Rectal smooth muscle tissue (tissue), 1 donor: ENCODE results near the gene TRABD2B.

Experiments used
- H3K27ac ChIP-seq: one replicate; pipeline ENCODE4 v1.7.0; 2013; ENCODE audit warnings: low read depth, low read length, inconsistent platforms
- H3K27me3 ChIP-seq: one replicate; pipeline ENCODE4 v1.7.0; 2013; ENCODE audit warnings: low read length; ENCODE audit not compliant: control insufficient read depth, insufficient read depth
- H3K36me3 ChIP-seq: one replicate; pipeline ENCODE4 v1.7.0; 2013; ENCODE audit warnings: low read length; ENCODE audit not compliant: control insufficient read depth, insufficient read depth
- H3K4me1 ChIP-seq: one replicate; pipeline ENCODE4 v1.7.0; 2013; ENCODE audit warnings: low read length; ENCODE audit not compliant: control insufficient read depth, insufficient read depth
- H3K4me3 ChIP-seq: one replicate; pipeline ENCODE4 v1.7.0; 2013; ENCODE audit warnings: low read length
- H3K9ac ChIP-seq: one replicate; pipeline ENCODE4 v1.7.0; 2013; ENCODE audit warnings: low read length

TRABD2B gene

GRCh38 chr1:47837866-47838561 is 159.2 kb downstream of the TRABD2B start:
- Histone ChIP-seq H3K36me3 (no peaks in the 10 kb centered on the region), H3K27ac (peak overlapping the region; percentile 15), H3K9ac (no peak overlapping the region), H3K4me1 (no peaks in the 10 kb centered on the region), H3K4me3 (no peak overlapping the region), H3K27me3 (no peaks in the 10 kb centered on the region)

- H3K27ac ChIP-seq, result peak overlapping the region; percentile 46
Observed at GRCh38 chr1:47837056-47837830, 159.9 kb downstream of the TRABD2B start.

GRCh38 chr1:47835409-47835808 is 161.8 kb downstream of the TRABD2B start:
- Histone ChIP-seq H3K36me3 (no peaks in the 10 kb centered on the region), H3K27me3 (no peaks in the 10 kb centered on the region), H3K27ac (no peak overlapping the region), H3K4me1 (no peaks in the 10 kb centered on the region), H3K9ac (no peak overlapping the region), H3K4me3 (no peak overlapping the region)

More at GRCh38 chr1:47837056-47837830, 159.9 kb downstream of the TRABD2B start:
- Histone ChIP-seq H3K4me1 (no peaks in the 10 kb centered on the region), H3K4me3 (no peak overlapping the region), H3K27me3 (no peaks in the 10 kb centered on the region), H3K9ac (no peak overlapping the region), H3K36me3 (no peaks in the 10 kb centered on the region)

GRCh38 chr1:47834326-47834725 is 162.9 kb downstream of the TRABD2B start:
- no peaks in the 10 kb centered on the region for H3K4me1 ChIP-seq
- H3K27me3 ChIP-seq, result no peaks in the 10 kb centered on the region
- H3K9ac ChIP-seq, result no peak overlapping the region
- no peaks in the 10 kb centered on the region for H3K36me3 ChIP-seq
- H3K27ac ChIP-seq, result no peak overlapping the region
- no peak overlapping the region for H3K4me3 ChIP-seq

GRCh38 chr1:47830641-47831333 is 166.4 kb downstream of the TRABD2B start:
- H3K27ac ChIP-seq, result no peak overlapping the region

GRCh38 chr1:47830021-47830420 is 167.2 kb downstream of the TRABD2B start:
- no peak overlapping the region for H3K9ac ChIP-seq
- no peaks in the 10 kb centered on the region for H3K36me3 ChIP-seq
- no peaks in the 10 kb centered on the region for H3K27me3 ChIP-seq
- no peak overlapping the region for H3K27ac ChIP-seq
- no peaks in the 10 kb centered on the region for H3K4me1 ChIP-seq
- no peak overlapping the region for H3K4me3 ChIP-seq

More at GRCh38 chr1:47830641-47831333, 166.4 kb downstream of the TRABD2B start:
- no peaks in the 10 kb centered on the region for H3K36me3 ChIP-seq
- no peaks in the 10 kb centered on the region for H3K27me3 ChIP-seq
- H3K4me3 ChIP-seq, result no peak overlapping the region
- no peak overlapping the region for H3K9ac ChIP-seq
- no peaks in the 10 kb centered on the region for H3K4me1 ChIP-seq

GRCh38 chr1:47828978-47829377 is 168.2 kb downstream of the TRABD2B start:
- Histone ChIP-seq H3K9ac (no peak overlapping the region), H3K36me3 (no peaks in the 10 kb centered on the region), H3K4me1 (no peaks in the 10 kb centered on the region), H3K27ac (no peak overlapping the region), H3K4me3 (no peak overlapping the region), H3K27me3 (no peaks in the 10 kb centered on the region)

GRCh38 chr1:47827109-47827508 is 170.1 kb downstream of the TRABD2B start:
- Histone ChIP-seq H3K27me3 (no peaks in the 10 kb centered on the region), H3K27ac (no peak overlapping the region), H3K4me3 (no peak overlapping the region), H3K9ac (no peak overlapping the region), H3K36me3 (no peaks in the 10 kb centered on the region), H3K4me1 (no peaks in the 10 kb centered on the region)

GRCh38 chr1:47824716-47825115 is 172.5 kb downstream of the TRABD2B start:
- no peak overlapping the region for H3K4me3 ChIP-seq
- H3K9ac ChIP-seq, result no peak overlapping the region
- H3K4me1 ChIP-seq, result no peaks in the 10 kb centered on the region
- no peaks in the 10 kb centered on the region for H3K36me3 ChIP-seq
- no peak overlapping the region for H3K27ac ChIP-seq
- H3K27me3 ChIP-seq, result no peaks in the 10 kb centered on the region

- Histone ChIP-seq H3K27ac (no peak overlapping the region), H3K4me1 (no peaks in the 10 kb centered on the region), H3K36me3 (no peaks in the 10 kb centered on the region), H3K4me3 (no peak overlapping the region), H3K27me3 (no peaks in the 10 kb centered on the region), H3K9ac (no peak overlapping the region)
Observed at GRCh38 chr1:47824297-47824696, 172.9 kb downstream of the TRABD2B start.

GRCh38 chr1:47823040-47823808 is 174.0 kb downstream of the TRABD2B start:
- Histone ChIP-seq H3K27ac (no peak overlapping the region), H3K27me3 (no peaks in the 10 kb centered on the region), H3K4me1 (no peaks in the 10 kb centered on the region), H3K9ac (no peak overlapping the region), H3K36me3 (no peaks in the 10 kb centered on the region), H3K4me3 (no peak overlapping the region)

- Histone ChIP-seq H3K27me3 (no peaks in the 10 kb centered on the region), H3K4me3 (no peak overlapping the region), H3K27ac (no peak overlapping the region), H3K9ac (no peak overlapping the region), H3K4me1 (no peaks in the 10 kb centered on the region), H3K36me3 (no peaks in the 10 kb centered on the region)
Observed at GRCh38 chr1:47821760-47822159, 175.4 kb downstream of the TRABD2B start.
